HTR-8/SVneo (cell line): ENCODE measurements around the gene VASP.

ENCODE experiments used
- DNase-seq: peaks from one replicate; pipeline ENCODE4 v3.0.0; 2011; ENCODE audit warnings: low spot score, mixed read lengths; ENCODE audit not compliant: insufficient read length
- FAIRE-seq: peaks from 2 replicates; lab custom pipeline; 2011; peaks lifted over from hg19 to GRCh38; lab: Jason Lieb, UNC

Gene VASP

DNA sequence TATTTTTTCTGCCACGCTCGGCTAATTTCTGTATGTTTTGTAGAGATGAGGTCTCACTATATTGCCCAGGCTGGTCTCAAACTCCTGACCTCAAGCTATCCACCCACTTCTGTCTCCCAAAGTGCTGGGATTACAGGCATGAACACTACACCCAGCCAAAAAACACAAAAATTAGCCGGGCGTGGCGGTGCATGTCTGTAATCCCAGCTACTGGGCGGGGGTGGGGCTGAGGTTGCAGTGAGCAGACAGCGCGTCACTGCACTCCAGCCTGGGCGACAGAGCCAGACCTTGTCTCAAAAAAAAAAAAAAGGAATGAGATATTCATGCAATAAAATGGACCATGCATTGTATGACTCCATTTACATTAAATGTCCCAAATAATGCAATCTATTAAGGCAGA is 32.2 kb downstream of the VASP start:
- DNase-seq (no peak), FAIRE-seq (no peak)

DNA sequence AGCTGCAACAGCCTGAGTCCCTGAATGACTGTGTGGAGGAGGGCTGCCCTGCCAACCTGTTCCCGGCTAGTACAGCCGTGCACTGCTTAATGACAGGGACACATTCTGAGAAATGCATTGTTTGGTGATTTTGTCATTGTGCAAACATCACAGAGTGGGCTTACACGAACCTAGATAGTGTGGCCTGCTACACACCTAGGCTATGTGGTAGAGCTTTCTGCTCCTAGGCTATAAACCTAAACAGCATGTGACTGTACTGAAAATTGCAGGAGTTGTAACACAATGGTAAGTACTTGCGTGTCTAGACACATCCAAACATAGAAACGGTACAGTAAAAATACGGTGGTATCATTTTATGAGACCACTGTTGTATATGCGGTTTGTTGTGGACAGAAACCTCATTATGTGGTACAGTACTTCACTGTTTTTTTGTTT is 35.0 kb downstream of the VASP start:
- FAIRE-seq (no peak), DNase-seq (no peak)

DNA sequence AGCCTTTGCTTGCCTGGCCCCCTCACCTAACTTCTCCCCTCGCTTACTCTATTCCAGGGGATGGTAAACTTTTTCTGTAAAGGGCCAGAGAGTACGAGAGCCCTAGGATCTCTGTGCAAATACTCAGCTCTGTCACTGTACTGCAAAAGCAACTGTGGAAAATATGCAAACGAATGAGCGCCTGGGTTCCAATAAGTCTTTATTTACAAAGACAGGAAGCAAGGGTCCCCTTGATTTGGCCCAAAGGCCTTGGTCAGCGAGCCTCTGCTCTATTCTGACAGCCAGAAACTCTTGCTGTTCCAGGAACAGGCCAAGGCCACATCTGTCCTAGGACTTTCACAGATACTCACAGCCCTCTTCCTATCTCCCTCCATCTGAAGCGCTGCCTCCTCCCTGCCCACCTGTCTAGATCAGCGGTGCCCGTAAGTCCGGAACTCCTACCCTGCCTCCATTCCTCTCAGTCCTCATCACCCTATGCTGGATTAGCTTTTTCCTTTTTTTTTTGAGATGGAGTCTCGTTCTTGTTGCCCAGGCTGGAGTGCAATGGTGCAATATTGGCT is 40.0 kb downstream of the VASP start:
- FAIRE-seq = no peak
- no peak for DNase-seq

DNA sequence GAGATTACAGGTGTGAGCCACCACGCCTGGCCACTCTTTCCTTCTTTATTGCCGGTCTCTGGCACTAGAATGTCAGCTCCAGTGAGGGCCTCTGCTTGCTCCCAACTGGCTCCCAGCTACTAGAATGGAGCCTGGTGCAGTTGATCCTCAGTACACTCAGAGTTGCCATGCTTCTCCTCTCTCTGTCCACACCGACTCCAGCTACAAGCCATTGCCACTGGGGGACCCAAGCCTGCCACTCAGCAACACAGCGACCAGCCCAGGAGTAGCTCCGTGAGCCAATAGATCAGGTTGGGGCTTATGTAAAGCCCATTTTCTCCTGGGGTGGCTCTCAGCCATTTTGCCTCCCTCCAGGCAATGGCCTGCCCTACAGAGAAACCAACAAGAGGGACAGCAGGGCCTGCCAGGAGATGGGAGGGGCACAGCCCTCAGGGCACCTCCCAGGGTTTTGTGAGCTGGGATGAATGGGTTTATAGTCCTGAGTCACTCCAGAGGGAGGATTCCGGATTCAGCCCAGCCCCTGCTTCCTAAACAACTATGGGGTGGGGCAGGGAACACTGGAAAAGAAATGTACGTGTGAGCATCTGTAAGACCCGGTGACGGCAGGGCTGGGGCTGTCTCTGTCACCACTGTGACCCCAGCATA is 40.8 kb downstream of the VASP start:
- DNase-seq (no peak), FAIRE-seq (no peak)

DNA sequence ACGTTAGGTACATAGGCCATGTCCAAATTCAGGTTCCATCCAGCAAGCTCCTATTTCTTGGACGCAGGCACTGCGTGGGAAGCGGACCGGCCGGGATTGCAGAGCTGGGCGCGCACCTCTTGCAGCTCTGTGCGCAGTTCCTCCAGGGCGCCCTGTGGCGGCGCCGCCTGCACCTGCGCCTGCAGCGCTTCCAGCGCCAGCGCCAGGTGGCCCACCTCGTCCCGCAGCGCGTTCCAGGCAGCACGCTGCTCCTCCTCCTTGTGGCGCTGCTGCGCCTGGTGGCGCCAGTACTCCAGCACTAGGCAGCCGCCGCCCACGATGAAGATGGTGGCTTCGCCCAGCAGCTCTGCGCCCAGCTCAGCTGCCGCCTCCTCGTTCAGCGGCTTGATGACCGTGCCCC is 46.2 kb downstream of the VASP start:
- DNase-seq (no peak), FAIRE-seq (no peak)

DNA sequence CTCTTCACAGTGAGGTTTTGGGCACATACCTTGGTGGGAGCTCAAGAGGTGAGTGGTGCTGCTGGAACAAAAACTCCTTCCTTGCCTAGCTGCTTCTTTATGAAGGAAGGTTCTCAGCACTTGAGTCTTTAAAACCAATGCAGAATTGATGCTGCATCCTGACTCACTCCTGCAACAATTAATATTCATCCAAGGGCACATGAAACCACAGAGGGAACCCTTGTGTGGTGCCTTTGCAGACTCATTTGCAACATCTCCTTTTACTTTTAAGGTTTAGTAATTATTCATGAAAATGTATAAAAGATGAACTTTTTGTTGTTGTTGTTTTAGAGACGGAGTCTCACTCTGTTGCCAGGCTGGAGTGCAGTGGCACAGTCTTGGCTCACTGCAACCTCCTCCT is 47.2 kb downstream of the VASP start:
- DNase-seq = no peak

DNA sequence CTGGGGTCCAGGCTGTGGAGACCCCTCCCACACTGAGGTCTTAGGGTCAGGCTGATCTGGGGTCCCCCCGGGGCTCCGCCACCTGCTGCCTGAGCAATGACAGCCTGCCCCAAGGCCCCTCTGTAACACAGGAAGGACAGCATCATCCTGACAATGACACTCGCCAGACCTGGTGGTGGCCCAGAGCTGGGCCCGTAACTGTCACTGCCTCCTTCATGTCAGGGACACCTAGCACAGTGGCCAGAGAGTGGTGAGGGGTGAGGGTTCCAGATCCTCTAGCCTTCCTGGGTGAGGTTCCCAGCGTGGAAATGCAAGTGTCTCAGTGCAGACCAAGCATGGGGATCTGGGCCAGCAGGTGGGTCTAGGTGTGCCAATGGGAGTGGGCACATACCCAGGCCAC is 49.6 kb downstream of the VASP start:
- no peak for DNase-seq
- no peak for FAIRE-seq

More for the DNA sequence above, 47.2 kb downstream of the VASP start:
- no peak for FAIRE-seq

DNA sequence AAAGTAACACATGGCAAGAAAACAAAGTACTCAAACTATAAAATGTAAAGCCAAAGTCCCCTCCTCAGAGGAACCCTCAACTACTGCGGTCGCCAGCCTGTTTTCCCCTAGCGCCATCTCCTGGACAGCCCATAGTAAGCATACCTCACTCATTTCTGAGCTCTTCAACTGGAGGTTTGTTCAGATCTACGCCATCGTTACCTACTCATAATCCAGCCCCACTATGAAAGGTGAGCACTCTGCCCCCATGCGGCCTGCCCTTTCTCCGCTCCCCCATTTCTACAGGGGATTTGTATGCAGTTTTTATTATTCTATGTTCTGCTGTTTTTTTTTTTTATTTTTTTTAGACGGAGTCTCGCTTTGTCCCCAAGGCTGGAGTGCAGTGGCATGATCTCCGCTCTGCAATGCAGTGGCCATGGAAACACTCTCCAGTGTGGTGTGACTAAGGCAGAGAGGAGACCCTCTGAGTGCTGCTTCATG is 51.2 kb downstream of the VASP start:
- DNase-seq = peak; percentile 57
- FAIRE-seq = no peak

DNA sequence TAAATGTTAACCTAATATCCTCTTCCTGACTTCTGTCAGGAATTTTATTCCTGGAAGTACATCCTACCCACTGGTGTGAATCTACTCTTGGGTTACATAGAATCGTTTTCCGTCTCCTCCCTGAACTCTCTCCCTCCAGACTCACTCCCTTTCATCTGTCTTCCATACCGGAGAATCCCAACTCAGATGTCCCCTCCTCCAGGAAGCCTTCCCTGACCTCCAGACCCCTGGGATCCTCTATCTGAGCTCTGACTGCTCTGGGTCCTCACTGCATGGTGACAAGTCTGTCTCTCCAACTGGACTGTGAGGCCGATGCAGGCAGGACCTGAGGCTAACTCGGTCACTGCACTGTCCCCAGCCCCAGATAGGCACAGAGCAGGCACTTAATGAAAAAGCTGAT is 52.8 kb downstream of the VASP start:
- FAIRE-seq (no peak), DNase-seq (no peak)

DNA sequence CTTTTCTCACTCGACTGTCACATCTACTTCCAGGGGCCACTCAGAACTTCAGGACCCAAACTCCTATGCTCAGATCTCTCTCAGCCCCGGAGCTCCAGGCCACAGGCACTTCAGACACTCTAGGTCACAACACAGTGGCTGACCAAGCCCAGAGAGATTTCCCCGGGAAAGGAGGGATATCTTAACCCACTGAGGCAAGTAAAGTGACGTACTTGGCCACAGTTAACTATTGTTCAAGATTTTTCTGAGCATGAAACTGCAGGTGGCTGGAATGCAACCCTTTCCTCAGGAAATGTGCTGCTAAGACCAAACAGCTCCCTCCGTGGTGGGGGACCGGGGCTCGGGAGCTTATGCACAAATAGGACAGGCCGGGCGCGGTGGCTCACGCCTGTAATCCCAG is 53.4 kb downstream of the VASP start:
- FAIRE-seq = no peak
- no peak for DNase-seq

DNA sequence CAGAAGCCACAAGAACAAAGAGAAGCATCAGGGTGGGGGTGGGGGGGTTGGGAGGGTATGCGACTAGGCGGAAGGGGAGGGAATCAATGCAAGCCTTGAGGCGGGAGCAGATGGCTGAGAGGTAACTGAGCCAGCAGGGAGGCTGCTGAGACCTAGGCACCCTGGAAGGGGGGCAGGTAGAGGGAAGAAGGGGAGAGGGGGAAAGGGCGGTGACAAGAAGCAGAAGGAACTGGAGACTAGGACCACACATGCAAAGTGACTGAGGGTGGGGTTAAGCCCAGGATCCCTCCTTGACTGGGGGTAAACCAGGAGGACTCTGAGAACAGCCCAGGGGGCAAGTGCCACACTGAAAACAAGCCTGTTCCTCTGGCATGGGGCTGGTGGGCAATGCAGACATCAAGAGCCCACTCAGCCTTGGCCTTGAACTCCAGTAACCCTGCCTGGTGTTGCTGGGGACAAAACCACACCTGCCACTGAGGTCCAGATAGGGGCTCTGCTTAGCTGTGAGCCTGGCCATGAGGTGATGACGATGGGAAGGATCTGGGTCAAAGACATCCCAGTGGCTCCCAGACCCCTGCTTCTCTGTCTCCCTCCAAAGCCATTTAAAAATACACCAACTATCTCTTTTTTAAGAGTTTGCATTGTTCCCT is 57.0 kb downstream of the VASP start:
- FAIRE-seq = no peak
- no peak for DNase-seq

DNA sequence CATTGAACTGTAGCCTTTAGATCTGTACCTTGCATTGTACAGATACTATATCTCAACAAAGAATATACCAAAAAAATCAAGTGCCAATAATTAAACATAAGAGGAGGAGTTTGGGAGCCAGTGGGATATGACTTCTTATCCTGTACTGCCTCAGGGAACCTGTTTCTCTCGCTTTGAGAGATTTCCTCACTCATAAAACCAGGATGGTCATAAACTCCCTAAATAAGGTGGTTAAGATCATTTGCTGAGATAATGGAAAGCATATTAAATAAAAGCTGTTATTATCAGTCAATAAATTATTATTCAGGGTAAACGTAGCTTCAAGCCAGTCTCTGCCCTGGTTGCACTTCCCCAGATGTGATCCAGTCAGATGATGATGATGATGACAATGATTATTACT is 60.3 kb downstream of the VASP start:
- DNase-seq = no peak
- FAIRE-seq = no peak

DNA sequence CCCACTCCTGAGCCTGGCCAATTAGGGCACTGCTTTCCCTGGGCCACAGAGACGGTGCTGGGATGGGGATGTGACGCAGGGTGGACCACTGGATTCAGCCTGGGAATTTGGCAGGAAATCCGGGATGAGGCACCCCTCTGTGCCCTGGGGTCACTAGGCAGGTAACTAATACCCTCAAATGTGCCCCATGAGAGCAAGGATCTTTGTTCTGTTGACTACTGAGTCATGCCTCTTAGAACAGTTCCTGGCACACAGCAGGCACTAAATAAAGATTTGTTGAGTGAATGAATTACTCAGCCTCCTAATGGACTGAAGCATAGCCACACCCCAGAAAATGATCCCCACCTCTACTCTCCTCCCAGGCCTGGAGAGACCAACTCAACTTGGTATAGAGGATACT is 61.5 kb downstream of the VASP start:
- FAIRE-seq (no peak), DNase-seq (no peak)

DNA sequence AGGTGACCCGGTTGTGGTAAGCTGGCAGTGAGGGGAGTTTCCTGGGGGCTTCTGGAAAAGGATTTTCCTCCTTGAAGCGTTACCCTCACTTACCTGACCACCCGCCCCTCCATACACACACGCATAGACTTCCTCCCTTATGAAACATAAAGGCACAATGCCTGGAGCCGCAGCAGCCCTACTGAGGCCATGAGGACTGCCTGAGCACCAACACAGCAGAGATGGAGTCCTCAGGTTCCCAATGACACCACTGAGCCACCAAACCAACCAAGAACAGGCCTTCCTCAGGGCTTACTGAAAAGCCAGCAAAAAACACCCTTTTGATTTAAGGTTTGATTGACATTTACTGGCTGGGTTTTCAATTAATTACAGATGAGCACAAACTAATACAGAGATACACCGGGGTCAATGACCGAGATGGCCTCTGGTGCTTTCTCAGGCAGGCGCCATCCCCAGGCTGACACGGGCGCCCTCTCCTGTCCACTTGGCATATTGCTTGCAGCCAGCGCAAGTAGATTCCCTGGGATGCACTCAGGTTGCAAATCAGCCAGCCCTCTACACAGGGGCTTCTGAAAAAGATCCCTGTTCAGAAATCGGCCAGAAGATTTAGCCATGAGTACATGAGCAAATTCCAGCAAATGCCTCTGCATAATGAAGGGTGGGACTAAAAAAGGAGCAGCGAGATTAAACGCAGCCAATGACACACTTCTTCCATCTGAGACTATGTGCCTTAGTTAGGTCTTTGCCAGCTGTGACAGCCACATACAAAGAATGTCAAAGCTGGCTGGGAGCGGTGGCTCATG is 62.5 kb downstream of the VASP start:
- no peak for FAIRE-seq
- DNase-seq = no peak

DNA sequence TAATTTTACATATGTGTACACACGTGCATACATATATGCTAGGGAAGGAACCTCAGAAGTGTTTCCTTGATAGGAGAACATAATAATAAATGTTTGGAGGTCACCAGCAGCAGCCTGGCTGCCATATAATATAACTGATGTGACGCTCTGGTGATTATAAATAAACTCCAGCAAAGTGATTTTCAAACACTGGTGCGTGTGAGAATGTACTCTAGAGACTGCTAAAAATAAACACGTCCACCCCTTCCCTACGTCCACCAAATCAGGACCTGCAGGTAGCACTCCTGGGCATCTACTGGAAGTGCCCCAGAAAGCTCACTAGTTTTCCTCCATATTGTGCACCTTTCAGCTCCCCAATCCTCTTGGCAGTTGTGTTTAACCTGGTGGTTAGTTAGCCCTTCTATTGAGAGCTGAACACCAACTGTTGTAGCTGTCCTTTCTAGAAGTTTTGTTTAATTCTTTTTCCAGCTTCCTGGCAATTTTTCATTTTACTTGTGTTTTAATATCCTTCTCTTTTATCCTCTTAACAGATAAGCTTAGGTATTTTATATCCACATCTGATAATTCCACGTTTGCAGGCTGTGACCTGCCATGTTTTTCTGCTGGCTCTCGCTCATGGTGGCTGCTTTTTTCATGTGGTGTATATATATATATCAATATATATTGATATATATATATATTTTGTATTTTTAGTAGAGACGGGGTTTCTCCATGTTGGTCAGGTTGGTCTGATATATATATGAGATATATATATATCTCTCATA is 64.4 kb downstream of the VASP start:
- FAIRE-seq = no peak
- DNase-seq = no peak

DNA sequence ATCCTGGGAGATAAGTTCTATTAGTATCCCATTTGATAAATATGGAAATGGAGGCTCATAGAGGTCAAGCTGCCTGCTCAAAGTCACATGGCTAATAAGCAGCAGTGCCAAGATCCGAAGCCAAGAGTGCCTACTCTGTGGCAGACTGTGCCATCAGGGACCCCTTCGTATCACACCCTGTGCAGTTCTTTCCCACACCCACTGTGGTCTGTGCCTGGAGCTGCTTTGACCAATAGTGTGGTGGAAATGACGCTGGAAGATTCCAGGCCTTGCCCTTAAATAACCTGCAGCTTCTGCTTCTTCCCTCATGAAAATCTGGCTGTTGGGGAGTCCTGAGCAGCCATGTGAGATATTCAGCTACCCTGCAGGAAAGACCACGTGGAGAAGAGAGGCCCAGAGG is 67.2 kb downstream of the VASP start:
- DNase-seq (no peak), FAIRE-seq (no peak)

DNA sequence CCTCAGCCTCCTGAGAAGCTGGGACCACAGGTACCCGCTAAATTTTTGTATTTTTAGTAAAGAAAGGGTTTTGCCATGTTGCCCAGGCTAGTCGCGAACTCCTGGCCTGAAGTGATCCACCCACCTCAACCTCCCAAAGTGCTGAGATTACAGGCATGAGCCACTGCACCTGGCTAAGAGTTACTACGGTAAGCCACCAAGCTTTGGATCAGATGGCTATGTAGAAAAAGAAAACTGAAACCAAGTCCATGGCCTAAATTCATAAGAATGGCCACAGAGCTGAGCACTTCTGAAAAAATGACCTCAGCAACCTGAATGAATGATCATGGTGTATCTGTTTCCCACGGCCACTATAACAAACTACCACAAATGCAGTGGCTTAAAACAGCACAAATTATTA is 67.9 kb downstream of the VASP start:
- FAIRE-seq (no peak), DNase-seq (no peak)
